ENCODE results near the gene CTIF.

CTIF gene

GRCh38 chr18:48766487-48766886, 227.7 kb downstream of the CTIF start:
- Histone ChIP-seq H3K9ac (no peak overlapping the region), H3K4me1 (no peaks in the 10 kb centered on the region), H3K79me2 (no peaks in the 10 kb centered on the region), H3K27me3 (ENCODE audit: control insufficient read depth, insufficient read depth, low read length) (no peaks in the 10 kb centered on the region), H3K4me2 (ENCODE audit: low read length) (no peak overlapping the region), H3K4me3 (ENCODE audit: low read depth, low read length) (no peak overlapping the region), H3K36me3 (ENCODE audit: control insufficient read depth, insufficient read depth, low read length) (no peaks in the 10 kb centered on the region), H3K27ac (no peak overlapping the region), H2AFZ (no peak overlapping the region), H3K9me3 (ENCODE audit: control insufficient read depth, low read length) (no peaks in the 10 kb centered on the region)
- TF ChIP-seq, protein P1, sequence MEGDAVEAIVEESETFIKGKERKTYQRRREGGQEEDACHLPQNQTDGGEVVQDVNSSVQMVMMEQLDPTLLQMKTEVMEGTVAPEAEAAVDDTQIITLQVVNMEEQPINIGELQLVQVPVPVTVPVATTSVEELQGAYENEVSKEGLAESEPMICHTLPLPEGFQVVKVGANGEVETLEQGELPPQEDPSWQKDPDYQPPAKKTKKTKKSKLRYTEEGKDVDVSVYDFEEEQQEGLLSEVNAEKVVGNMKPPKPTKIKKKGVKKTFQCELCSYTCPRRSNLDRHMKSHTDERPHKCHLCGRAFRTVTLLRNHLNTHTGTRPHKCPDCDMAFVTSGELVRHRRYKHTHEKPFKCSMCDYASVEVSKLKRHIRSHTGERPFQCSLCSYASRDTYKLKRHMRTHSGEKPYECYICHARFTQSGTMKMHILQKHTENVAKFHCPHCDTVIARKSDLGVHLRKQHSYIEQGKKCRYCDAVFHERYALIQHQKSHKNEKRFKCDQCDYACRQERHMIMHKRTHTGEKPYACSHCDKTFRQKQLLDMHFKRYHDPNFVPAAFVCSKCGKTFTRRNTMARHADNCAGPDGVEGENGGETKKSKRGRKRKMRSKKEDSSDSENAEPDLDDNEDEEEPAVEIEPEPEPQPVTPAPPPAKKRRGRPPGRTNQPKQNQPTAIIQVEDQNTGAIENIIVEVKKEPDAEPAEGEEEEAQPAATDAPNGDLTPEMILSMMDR (IDR thresholded peaks at IDR 0.05) = no peak

- Histone ChIP-seq H3K27ac (no peak overlapping the region), H3K4me3 (ENCODE audit: low read depth, low read length) (no peak overlapping the region), H3K36me3 (ENCODE audit: control insufficient read depth, insufficient read depth, low read length) (no peaks in the 10 kb centered on the region), H3K27me3 (ENCODE audit: control insufficient read depth, insufficient read depth, low read length) (no peaks in the 10 kb centered on the region), H3K9ac (no peak overlapping the region), H3K79me2 (no peaks in the 10 kb centered on the region), H3K9me3 (ENCODE audit: control insufficient read depth, low read length) (no peaks in the 10 kb centered on the region), H2AFZ (no peak overlapping the region), H3K4me2 (ENCODE audit: low read length) (no peak overlapping the region), H3K4me1 (peaks cover 4% of the 10 kb centered on the region)
- TF ChIP-seq, protein P1 (IDR thresholded peaks at IDR 0.05) = no peak
Observed at GRCh38 chr18:48767090-48767690, 228.4 kb downstream of the CTIF start.

DNA sequence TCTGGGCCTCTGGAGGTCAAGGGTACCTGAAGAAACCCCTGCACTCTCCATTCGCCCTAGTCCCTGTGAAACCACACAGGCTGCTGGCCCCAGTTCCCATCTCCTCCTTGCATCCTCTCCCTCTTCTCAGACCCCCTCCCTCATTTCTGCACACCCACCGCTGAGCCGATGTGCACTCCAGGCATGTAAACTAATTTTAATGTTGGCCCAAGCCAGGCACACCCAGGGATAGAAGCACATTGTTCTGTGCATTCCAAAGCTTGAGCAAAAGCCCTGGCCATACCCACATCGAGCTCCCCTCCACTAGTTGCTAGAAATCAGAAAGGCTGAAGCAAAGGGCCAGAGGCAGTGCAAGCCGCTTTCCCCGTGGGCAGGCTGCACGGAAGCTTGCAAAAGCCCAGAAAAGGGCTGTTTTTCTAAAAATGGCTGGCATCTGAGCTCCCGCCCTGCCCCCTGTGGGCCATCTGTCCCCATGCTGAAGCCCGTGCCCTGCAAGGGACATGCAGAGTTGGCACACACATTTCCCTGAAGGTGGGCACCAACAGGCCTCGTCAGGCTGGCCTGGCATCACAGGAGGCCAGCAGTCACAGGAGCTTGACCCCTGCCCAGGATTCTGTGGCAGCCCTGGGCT, 230.3 kb downstream of the CTIF start:
- Histone ChIP-seq H3K4me1 (peaks cover 4% of the 10 kb centered on the region), H3K9me3 (ENCODE audit: control insufficient read depth, low read length) (no peaks in the 10 kb centered on the region), H3K4me3 (ENCODE audit: low read depth, low read length) (no peak overlapping the region), H3K27ac (no peak overlapping the region), H2AFZ (no peak overlapping the region), H3K79me2 (no peaks in the 10 kb centered on the region), H3K4me2 (ENCODE audit: low read length) (no peak overlapping the region), H3K36me3 (ENCODE audit: control insufficient read depth, insufficient read depth, low read length) (no peaks in the 10 kb centered on the region), H3K9ac (no peak overlapping the region), H3K27me3 (ENCODE audit: control insufficient read depth, insufficient read depth, low read length) (no peaks in the 10 kb centered on the region)
- TF ChIP-seq, protein P1 (IDR thresholded peaks at IDR 0.05) = no peak

- TF ChIP-seq, protein P1 (IDR thresholded peaks at IDR 0.05) = no peak
- no peaks in the 10 kb centered on the region for H3K9me3 ChIP-seq (ENCODE audit: control insufficient read depth, low read length)
- H3K27ac ChIP-seq = no peak overlapping the region
- H3K4me2 ChIP-seq (ENCODE audit: low read length) = no peak overlapping the region
- no peaks in the 10 kb centered on the region for H3K79me2 ChIP-seq
- H3K27me3 ChIP-seq (ENCODE audit: control insufficient read depth, insufficient read depth, low read length) = no peaks in the 10 kb centered on the region
- no peak overlapping the region for H3K4me3 ChIP-seq (ENCODE audit: low read depth, low read length)
- no peaks in the 10 kb centered on the region for H3K36me3 ChIP-seq (ENCODE audit: control insufficient read depth, insufficient read depth, low read length)
- H3K4me1 ChIP-seq = peaks cover 4% of the 10 kb centered on the region
- H2AFZ ChIP-seq = no peak overlapping the region
- H3K9ac ChIP-seq = no peak overlapping the region
Observed at GRCh38 chr18:48770243-48770642, 231.4 kb downstream of the CTIF start.
